Psoas muscle (tissue), 8 donors: ENCODE measurements around the gene RIPOR3. TPM values are rescaled to one million over a fixed set of nuclear protein-coding genes. Genes with fewer than 3 reads are reported as not detected.
"Not testable (repeated sequence)": the region's sequence is repeated elsewhere in the genome, so short reads cannot be mapped to it uniquely, and the experiment has no call there.

ENCODE experiments used
- ATAC-seq, 4 donors: fragments of 200-7000 bp; cut with Tn5 transposase; one replicate each; pipeline ENCODE4 v1.9.1; 2020; ENCODE audit warnings: moderate library complexity in 3 of 4, mild to moderate bottlenecking in 2 of 4
- DNase-seq, 2 donors: peaks; one replicate each; pipeline ENCODE4 v3.0.0-alpha.2; 2020
- H3K27ac ChIP-seq: fragments of 200-600 bp; one replicate; pipeline ENCODE4 v1.8.0; 2022
- H3K27me3 ChIP-seq, 3 donors: fragments of 200-600 bp in 1 of 3; one replicate each; pipeline versions ENCODE4 v1.6.1 to v1.8.0; 2013 to 2022; ENCODE audit warnings: low read length in 2 of 3, mild to moderate bottlenecking in 2 of 3, moderate library complexity in 1 of 3; ENCODE audit not compliant: insufficient read depth in 3 of 3
- H3K36me3 ChIP-seq, 2 donors: fragments of 200-600 bp in 1 of 2; one replicate each; pipeline versions ENCODE4 v1.6.1 to v1.8.0; 2013 to 2022; ENCODE audit warnings: low read depth in 1 of 2, mild to moderate bottlenecking in 1 of 2, moderate library complexity in 1 of 2; ENCODE audit not compliant: insufficient read depth in 1 of 2
- H3K4me1 ChIP-seq: fragments of 200-600 bp; one replicate; pipeline ENCODE4 v1.8.0; 2022
- H3K4me3 ChIP-seq: fragments of 200-600 bp; one replicate; pipeline ENCODE4 v1.8.0; 2022; ENCODE audit warnings: mild to moderate bottlenecking
- H3K9me3 ChIP-seq: fragments of 200-600 bp; one replicate; pipeline ENCODE4 v1.8.0; 2022
- WGBS, 3 donors: extraction: QIAGEN DNeasy Blood & Tissue Kit; methylation state at CpG; one replicate each; pipeline versions ENCODE4 v1.1.6 to v1.1.7; 2013; 5-methylcytosine and 5-hydroxymethylcytosine counted together
- intact Hi-C, 2 donors: fragments of 100-400 bp; cut with DNase I; formaldehyde crosslinking; loops; one replicate each; pipeline versions ENCODE4 v1.11.0 to v1.14.2; 2022
- polyA plus RNA-seq, 3 donors: library from polyadenylated mRNA; stranded (reverse); fragments of 200-250 nt; gene quantifications; one replicate each; pipeline ENCODE4 v1.2.3, GENCODE V29; 2013
- total RNA-seq, 4 donors: library from RNA; stranded (reverse); fragmentation: NEBNext Ultra II Directional in 2 of 4; extraction: Animal tissue kit (Norgen Biotek cat#: 25700) in 2 of 4; gene quantifications; one replicate each; pipeline versions ENCODE4 v1.2.1 to v1.2.4, GENCODE V29; 2021 to 2023
- TF ChIP-seq, protein P1 (sequence below): fragments of 200-600 bp; IDR thresholded peaks from one replicate; pipeline ENCODE4 v1.8.0; 2022; ENCODE audit warnings: antibody characterized with exemption
- donor health status: healthy with polysubstance abuse.
- donor health status: DM: no; HTN: no; CAD: no; lungs with moderate emphysema.
- donor health status: Bipolar disorder and iron deficiency.
- donor health status: healthy.
- donor health status: DM: yes; HTN: yes; CAD: no.
- donor health status: DM: no; HTN: no; CAD: no.
- donor health status: DM: no; HTN: no; CAD: no.
- donor health status: DM: yes; HTN: yes; CAD: no.

RIPOR3 gene
- total and polyA plus RNA-seq, 7 donors, result 3.1 to 5.7 (median 5.2) TPM

DNA sequence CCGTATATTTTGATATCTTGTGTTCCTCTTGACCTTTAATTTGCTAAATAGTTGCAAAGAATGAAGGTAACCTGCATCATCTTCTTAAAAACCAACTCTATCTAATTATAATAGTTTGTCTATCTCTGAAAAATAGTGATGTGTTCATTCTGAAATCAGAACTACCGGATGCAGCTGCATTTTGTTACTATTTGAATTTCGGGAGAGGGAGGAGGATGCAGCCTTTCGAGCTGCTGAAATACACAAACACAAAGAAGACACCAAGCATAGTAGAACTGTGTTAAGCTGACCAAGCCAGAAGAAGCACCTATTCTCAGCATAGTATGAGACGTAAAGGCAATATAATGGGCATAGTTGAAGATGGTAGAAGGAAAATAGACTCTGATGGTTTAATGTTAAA lies 148.0 kb downstream of the RIPOR3 start:
- peaks cover 0 to 3% of the 10 kb centered on the region in 2 donors for H3K36me3 ChIP-seq
- H3K4me3 ChIP-seq, result no peak overlapping the region
- no peak for DNase-seq
- H3K4me1 ChIP-seq, result peaks cover 51% of the 10 kb centered on the region
- 67 to 71% (median 71%) methylated on average over 5 of the region's 5 CpGs for WGBS, 3 donors
- TF ChIP-seq, protein P1, sequence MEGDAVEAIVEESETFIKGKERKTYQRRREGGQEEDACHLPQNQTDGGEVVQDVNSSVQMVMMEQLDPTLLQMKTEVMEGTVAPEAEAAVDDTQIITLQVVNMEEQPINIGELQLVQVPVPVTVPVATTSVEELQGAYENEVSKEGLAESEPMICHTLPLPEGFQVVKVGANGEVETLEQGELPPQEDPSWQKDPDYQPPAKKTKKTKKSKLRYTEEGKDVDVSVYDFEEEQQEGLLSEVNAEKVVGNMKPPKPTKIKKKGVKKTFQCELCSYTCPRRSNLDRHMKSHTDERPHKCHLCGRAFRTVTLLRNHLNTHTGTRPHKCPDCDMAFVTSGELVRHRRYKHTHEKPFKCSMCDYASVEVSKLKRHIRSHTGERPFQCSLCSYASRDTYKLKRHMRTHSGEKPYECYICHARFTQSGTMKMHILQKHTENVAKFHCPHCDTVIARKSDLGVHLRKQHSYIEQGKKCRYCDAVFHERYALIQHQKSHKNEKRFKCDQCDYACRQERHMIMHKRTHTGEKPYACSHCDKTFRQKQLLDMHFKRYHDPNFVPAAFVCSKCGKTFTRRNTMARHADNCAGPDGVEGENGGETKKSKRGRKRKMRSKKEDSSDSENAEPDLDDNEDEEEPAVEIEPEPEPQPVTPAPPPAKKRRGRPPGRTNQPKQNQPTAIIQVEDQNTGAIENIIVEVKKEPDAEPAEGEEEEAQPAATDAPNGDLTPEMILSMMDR, result no peak
- H3K27ac ChIP-seq, result no peak overlapping the region
- H3K9me3 ChIP-seq, result no peaks in the 10 kb centered on the region
- no peak for ATAC-seq
- intact Hi-C loops, result no loop called here
- H3K27me3 ChIP-seq, result no peaks in the 10 kb centered on the region

DNA sequence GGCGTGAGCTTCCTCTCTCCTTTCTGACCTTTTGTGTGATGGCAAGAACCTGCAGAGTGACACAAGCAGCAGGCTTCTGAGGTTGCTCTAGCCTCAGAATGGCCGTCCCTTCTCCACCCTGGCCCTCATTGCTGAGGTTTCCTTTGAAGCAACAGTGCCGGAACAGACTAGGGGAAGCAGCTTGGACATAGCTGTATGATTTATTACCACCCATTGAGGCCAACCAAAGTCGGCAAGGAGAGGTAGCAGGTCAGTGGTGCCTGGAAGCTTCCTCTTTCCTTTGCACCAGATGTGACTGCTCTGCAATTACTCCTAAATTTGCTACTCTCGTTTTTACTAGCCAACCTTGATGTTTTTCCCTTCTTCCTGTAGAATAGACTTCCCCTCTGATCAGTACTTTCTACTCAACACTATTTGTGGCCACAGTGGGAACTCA lies 149.7 kb downstream of the RIPOR3 start:
- WGBS, 3 donors, result 39 to 61% (median 46%) methylated on average over 5 of the region's 5 CpGs
- intact Hi-C loops, result no loop called here
- Histone ChIP-seq H3K27me3 (no peaks in the 10 kb centered on the region), H3K4me1 (peaks cover 55% of the 10 kb centered on the region), H3K27ac (peak overlapping the region; percentile 56), H3K9me3 (no peaks in the 10 kb centered on the region), H3K36me3 (no peaks in the 10 kb centered on the region), H3K4me3 (no peak overlapping the region)
- TF ChIP-seq, protein P1, result no peak
- DNase-seq, result no peak
- peak in 3 of 4 donors; percentile 44 to 52 (median 48) for ATAC-seq

DNA sequence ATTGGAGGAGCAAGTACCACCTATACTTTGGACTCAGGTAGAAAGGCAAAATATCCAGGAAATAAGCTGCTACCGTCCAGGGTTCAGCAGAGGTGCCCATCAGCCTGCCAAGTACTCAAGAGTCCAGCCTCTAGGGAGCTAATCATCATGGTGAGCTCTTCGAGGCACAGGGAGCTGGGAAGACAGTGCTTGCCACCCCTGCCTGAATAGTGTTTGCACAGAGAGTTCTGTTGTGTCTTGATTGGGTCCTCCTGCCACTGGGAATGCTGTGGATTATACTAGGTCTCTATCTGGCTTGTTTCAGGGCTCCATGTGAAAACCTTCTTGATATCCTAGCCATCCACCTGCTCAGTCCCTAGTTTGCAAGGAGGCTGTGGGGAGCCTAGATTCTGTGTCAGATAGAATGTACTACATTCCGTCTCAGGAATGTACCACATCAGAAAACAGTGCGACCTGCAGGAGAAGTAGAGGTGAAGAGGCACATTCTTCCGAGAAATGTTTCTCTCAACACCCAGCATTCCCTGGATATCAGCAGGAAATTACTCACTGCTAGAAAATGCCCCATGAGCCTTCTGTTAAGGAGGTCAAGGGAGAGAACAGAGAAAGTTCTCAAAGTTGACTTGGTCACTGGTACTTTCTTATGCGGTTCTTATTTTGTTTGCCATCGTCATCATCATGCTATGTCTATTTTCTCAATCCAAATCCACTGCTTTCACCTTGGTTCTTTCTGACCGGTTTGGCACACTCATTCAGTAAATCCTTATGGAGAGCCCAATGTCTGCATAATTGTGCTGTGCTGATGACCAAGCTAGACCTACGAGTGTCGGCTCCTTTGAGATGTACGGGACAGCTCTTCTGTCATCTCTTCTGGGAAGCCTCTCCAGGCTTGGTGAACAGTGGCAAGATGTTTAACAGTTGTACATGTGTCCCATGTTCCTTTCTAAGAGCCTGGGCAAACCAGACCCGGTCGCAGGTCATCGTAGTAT lies 150.4 kb downstream of the RIPOR3 start:
- 70 to 74% (median 74%) methylated on average over 14 of the region's 14 CpGs for WGBS, 3 donors
- H3K27ac ChIP-seq, result peak overlapping the region; percentile 56
- peaks cover 53% of the 10 kb centered on the region for H3K4me1 ChIP-seq
- TF ChIP-seq, protein P1, result no peak
- H3K27me3 ChIP-seq, result no peaks in the 10 kb centered on the region
- H3K36me3 ChIP-seq, result no peaks in the 10 kb centered on the region
- intact Hi-C loops, result no loop called here
- no peaks in the 10 kb centered on the region for H3K9me3 ChIP-seq
- DNase-seq, result no peak
- peak; percentile 44 to 70 (median 60) for ATAC-seq
- H3K4me3 ChIP-seq, result no peak overlapping the region

DNA sequence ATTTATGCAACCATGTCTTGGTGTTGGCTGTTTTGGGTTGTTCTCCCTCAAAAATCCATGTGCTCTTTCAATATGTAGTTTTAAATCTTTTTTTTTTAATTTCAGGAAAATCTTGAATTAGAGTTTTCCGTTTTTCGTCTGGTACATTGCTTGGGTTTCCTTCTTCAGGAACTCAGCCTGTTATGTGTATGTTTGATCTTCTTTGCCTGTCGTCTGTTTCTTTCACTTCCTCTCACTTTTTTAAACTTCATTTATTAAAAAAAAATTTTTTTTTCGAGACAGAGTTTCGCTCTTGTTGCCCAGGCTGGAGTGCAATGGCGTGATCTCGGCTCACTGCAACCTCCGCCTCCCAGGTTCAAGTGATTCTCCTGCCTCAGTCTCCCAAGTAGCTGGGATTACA lies 151.5 kb downstream of the RIPOR3 start:
- not testable (repeated sequence) for H3K27ac ChIP-seq
- H3K4me1 ChIP-seq, result peaks cover 63% of the 10 kb centered on the region

DNA sequence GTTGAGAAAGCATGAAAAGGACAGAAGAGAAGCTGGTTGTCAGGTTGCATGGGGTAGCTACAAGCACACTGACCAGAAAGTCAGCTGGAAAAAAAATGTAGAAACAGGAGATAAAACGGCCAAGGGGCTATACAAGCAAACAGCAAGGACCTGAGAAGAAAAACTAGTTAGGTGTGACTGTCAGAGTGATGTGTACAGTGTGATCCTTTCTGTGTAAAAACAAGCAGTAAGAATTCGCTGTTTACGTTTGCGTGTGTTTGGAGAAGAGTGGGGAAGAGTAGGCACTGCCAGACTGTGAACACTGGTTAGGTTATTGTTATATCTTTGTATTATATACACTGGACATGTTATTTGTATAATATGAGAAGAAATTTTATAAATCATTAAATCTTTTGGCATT lies 153.1 kb downstream of the RIPOR3 start:
- Histone ChIP-seq H3K4me3 (no peak overlapping the region), H3K4me1 (peaks cover 68% of the 10 kb centered on the region), H3K27me3 (no peaks in the 10 kb centered on the region), H3K36me3 (no peaks in the 10 kb centered on the region), H3K27ac (no peak overlapping the region), H3K9me3 (no peaks in the 10 kb centered on the region)
- intact Hi-C loops, result no loop called here
- WGBS, 3 donors, result 82 to 84% (median 82%) methylated on average over 4 of the region's 4 CpGs
- DNase-seq (no peak), ATAC-seq (no peak)
- TF ChIP-seq, protein P1, result no peak

More for the DNA sequence above, 151.5 kb downstream of the RIPOR3 start:
- ATAC-seq, H3K4me3 ChIP-seq, H3K36me3 ChIP-seq, DNase-seq, intact Hi-C loops, H3K9me3 ChIP-seq, H3K27me3 ChIP-seq: not testable (repeated sequence)
- WGBS, 3 donors, result 91 to 97% (median 96%) methylated on average over 8 of the region's 8 CpGs
